ENCODE results near the gene PLPPR2.

DNA sequence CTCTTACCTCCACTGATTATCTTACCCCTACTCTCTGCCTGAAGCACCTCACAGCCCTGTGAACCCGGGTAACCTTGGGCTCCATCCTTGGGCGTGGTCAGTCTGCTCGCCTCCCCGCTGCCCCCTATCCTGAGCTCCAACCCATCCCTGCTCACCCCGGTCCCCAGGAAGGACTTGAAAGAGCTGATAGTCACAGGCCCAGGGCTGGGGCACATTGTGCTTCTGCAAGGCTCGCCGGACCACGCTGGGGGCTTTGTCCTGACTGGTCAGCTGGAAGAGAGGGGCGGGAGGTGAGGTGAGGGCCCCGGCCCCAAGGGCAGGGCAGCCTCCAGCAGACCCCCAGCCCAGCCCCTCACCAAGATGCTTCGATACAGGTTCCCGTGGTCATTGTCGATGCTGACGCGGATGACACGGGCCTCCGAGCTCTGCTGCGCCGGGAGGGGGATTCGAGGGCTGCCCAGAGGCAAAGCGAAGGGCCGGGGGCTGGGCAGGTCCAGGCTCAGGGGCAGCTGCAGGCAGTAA lies 41.9 kb downstream of the PLPPR2 start:
- TF ChIP-seq, protein P1, sequence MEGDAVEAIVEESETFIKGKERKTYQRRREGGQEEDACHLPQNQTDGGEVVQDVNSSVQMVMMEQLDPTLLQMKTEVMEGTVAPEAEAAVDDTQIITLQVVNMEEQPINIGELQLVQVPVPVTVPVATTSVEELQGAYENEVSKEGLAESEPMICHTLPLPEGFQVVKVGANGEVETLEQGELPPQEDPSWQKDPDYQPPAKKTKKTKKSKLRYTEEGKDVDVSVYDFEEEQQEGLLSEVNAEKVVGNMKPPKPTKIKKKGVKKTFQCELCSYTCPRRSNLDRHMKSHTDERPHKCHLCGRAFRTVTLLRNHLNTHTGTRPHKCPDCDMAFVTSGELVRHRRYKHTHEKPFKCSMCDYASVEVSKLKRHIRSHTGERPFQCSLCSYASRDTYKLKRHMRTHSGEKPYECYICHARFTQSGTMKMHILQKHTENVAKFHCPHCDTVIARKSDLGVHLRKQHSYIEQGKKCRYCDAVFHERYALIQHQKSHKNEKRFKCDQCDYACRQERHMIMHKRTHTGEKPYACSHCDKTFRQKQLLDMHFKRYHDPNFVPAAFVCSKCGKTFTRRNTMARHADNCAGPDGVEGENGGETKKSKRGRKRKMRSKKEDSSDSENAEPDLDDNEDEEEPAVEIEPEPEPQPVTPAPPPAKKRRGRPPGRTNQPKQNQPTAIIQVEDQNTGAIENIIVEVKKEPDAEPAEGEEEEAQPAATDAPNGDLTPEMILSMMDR (conservative IDR thresholded peaks at IDR 0.05 in 1 of 2, IDR thresholded peaks at IDR 0.05 in 1 of 2; ENCODE audit: extremely low read depth in 1 of 2, insufficient read depth in 1 of 2, low read depth in 1 of 2, low read length in 2 of 2) = no peak
- TF ChIP-seq EZH2 (IDR thresholded peaks at IDR 0.05; ENCODE audit: borderline replicate concordance, low read length) = no peak
